ENCODE data around the gene FTCD. TPM values are rescaled to one million over a fixed set of nuclear protein-coding genes. Genes with fewer than 3 reads are reported as not detected.

Gene FTCD
- total and polyA plus RNA-seq, 9 of the 15 experiments (the other 6 are each of a cell fraction or from before 2014, with no cell fraction given): 0.11 to 1.6 (median 0.67) TPM; not detected in 5

- TF ChIP-seq ATF2 (CRISPR knock-in tag; IDR thresholded peaks at IDR 0.05) (no peak), ESRRB (CRISPR knock-in tag; IDR thresholded peaks at IDR 0.05; ENCODE audit: borderline replicate concordance) (no peak), MYNN (IDR thresholded peaks at IDR 0.05) (no peak), MYNN (CRISPR knock-in tag; IDR thresholded peaks at IDR 0.05) (no peak), ARID2 (IDR thresholded peaks at IDR 0.05) (no peak), KLF16 (IDR thresholded peaks at IDR 0.05) (no peak), NKRF (IDR thresholded peaks at IDR 0.05; ENCODE audit: borderline replicate concordance) (peak; percentile 81; the same call in 1 of the 2 replicates), RNF2 (IDR thresholded peaks at IDR 0.05) (no peak), HIVEP1 (CRISPR knock-in tag; IDR thresholded peaks at IDR 0.05) (no peak), ZNF668 (CRISPR knock-in tag; IDR thresholded peaks at IDR 0.05) (no peak), ZNF3 (CRISPR knock-in tag; IDR thresholded peaks at IDR 0.05) (no peak), MEIS2 (IDR thresholded peaks at IDR 0.05; ENCODE audit: partially characterized antibody) (peak; percentile 38), PURB (CRISPR knock-in tag; IDR thresholded peaks at IDR 0.05; ENCODE audit: low read depth) (no peak), STAT5A (IDR thresholded peaks at IDR 0.05; ENCODE audit: borderline replicate concordance, low read length) (no peak), ZNF324 (CRISPR knock-in tag; IDR thresholded peaks at IDR 0.05) (no peak), NFXL1 (CRISPR knock-in tag; IDR thresholded peaks at IDR 0.05) (no peak), HNRNPUL1 (IDR thresholded peaks at IDR 0.05; ENCODE audit: low read length) (no peak), SRSF1 (IDR thresholded peaks at IDR 0.05; ENCODE audit: low read depth, low read length) (no peak), ZNF766 (CRISPR knock-in tag; conservative IDR thresholded peaks at IDR 0.05) (0 out of 2 replicates have a peak, but pooled peaks have one; percentile 17), POLR2AphosphoS2 (IDR thresholded peaks at IDR 0.05; ENCODE audit: low read length) (no peak), ZNF561 (CRISPR knock-in tag; conservative IDR thresholded peaks at IDR 0.05) (no peak), ZNF583 (CRISPR knock-in tag; IDR thresholded peaks at IDR 0.05) (no peak)
- TF ChIP-seq, protein P1, sequence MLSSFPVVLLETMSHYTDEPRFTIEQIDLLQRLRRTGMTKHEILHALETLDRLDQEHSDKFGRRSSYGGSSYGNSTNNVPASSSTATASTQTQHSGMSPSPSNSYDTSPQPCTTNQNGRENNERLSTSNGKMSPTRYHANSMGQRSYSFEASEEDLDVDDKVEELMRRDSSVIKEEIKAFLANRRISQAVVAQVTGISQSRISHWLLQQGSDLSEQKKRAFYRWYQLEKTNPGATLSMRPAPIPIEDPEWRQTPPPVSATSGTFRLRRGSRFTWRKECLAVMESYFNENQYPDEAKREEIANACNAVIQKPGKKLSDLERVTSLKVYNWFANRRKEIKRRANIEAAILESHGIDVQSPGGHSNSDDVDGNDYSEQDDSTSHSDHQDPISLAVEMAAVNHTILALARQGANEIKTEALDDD (IDR thresholded peaks at IDR 0.05): no peak
- TF ChIP-seq, protein P2, sequence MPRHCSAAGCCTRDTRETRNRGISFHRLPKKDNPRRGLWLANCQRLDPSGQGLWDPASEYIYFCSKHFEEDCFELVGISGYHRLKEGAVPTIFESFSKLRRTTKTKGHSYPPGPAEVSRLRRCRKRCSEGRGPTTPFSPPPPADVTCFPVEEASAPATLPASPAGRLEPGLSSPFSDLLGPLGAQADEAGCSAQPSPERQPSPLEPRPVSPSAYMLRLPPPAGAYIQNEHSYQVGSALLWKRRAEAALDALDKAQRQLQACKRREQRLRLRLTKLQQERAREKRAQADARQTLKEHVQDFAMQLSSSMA (CRISPR knock-in tag; IDR thresholded peaks at IDR 0.05): no peak
- TF ChIP-seq, protein P3, sequence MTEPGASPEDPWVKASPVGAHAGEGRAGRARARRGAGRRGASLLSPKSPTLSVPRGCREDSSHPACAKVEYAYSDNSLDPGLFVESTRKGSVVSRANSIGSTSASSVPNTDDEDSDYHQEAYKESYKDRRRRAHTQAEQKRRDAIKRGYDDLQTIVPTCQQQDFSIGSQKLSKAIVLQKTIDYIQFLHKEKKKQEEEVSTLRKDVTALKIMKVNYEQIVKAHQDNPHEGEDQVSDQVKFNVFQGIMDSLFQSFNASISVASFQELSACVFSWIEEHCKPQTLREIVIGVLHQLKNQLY (CRISPR knock-in tag; conservative IDR thresholded peaks at IDR 0.05): no peak
Observed at GRCh38 chr21:46184625-46185555, 29.5 kb upstream of the FTCD start (continued).
